Lower leg skin (tissue), 4 donors: ENCODE measurements around the gene CENPE. TPM values are rescaled to one million over a fixed set of nuclear protein-coding genes. Genes with fewer than 3 reads are reported as not detected.

Source experiments
- DNase-seq, 2 donors: peaks; one replicate each; pipeline ENCODE4 v3.0.0-alpha.2; 2019; ENCODE audit warnings: low spot score in 2 of 2
- H3K4me3 ChIP-seq: fragments of 200-600 bp; sonication (generic); 2 replicates; pipeline ENCODE4 v1.5.1; 2017; ENCODE audit warnings: mild to moderate bottlenecking, low read depth; ENCODE audit not compliant: poor library complexity, severe bottlenecking
- CTCF ChIP-seq, 3 donors: fragments of 450-650 bp; IDR thresholded peaks; one replicate each; pipeline ENCODE4 v1.5.1; 2016; ENCODE audit warnings: antibody characterized with exemption in 3 of 3, mild to moderate bottlenecking in 3 of 3, moderate library complexity in 2 of 3
- POLR2A ChIP-seq, 2 donors: fragments of 450-650 bp; IDR thresholded peaks; one replicate each; pipeline ENCODE4 v1.6.1; 2016 to 2017; ENCODE audit warnings: antibody characterized with exemption in 2 of 2, mild to moderate bottlenecking in 1 of 2, moderate library complexity in 1 of 2
- WGBS, 2 donors: methylation state at CpG; one replicate each; pipeline ENCODE4 v1.1.5; 2018; 5-methylcytosine and 5-hydroxymethylcytosine counted together
- intact Hi-C: fragments of 100-400 bp; cut with DNase I; formaldehyde crosslinking; loops from one replicate; pipeline ENCODE4 v1.15.0; 2023; ENCODE audit warnings: low total_unique reads
- total RNA-seq, 4 donors: library from RNA; depleted of rRNA; stranded (reverse); fragments of >200 nt; gene quantifications; one replicate each; pipeline ENCODE4 v1.1.0, GENCODE V29; 2016

The CENPE gene
- total RNA-seq, 4 donors from 2014 or later: 0.80 to 1.7 (median 1.4) TPM

- H3K4me3 ChIP-seq: no peak overlapping the region
- intact Hi-C loops: loop anchor here (10.0 kb wide), 3 partner anchors 77 to 657 kb away; partner anchors contain the start of gene SLC9B1
- no peak for DNase-seq
- no peak for TF ChIP-seq POLR2A (IDR thresholded peaks at IDR 0.05)
- TF ChIP-seq CTCF (IDR thresholded peaks at IDR 0.05): no peak
These were observed 105.9 kb downstream of the CENPE start for GRCh38 chr4:103092245-103092644.

GRCh38 chr4:103091601-103092223 is 106.4 kb downstream of the CENPE start:
- no peak for TF ChIP-seq POLR2A (IDR thresholded peaks at IDR 0.05)
- TF ChIP-seq CTCF (IDR thresholded peaks at IDR 0.05): no peak
- intact Hi-C loops: loop anchor here (10.0 kb wide), 3 partner anchors 77 to 657 kb away; partner anchors contain the start of gene SLC9B1
- WGBS, 2 donors: 55% methylated on average over 3 of the region's 3 CpGs
- DNase-seq: no peak
- no peak overlapping the region for H3K4me3 ChIP-seq

- no peak for DNase-seq
- intact Hi-C loops: no loop called here
- TF ChIP-seq CTCF (IDR thresholded peaks at IDR 0.05) (no peak), POLR2A (IDR thresholded peaks at IDR 0.05) (no peak)
- WGBS, 2 donors: 88 to 91% methylated on average over 2 of the region's 2 CpGs
- no peak overlapping the region for H3K4me3 ChIP-seq
These were observed 108.7 kb downstream of the CENPE start for GRCh38 chr4:103089481-103089880.

- DNase-seq: no peak
- 80 to 82% methylated on average over 1 of the region's 1 CpG for WGBS, 2 donors
- no peak overlapping the region for H3K4me3 ChIP-seq
- intact Hi-C loops: no loop called here
- TF ChIP-seq POLR2A (IDR thresholded peaks at IDR 0.05) (no peak), CTCF (IDR thresholded peaks at IDR 0.05) (no peak)
These were observed 111.6 kb downstream of the CENPE start for GRCh38 chr4:103086551-103086950.

- intact Hi-C loops: no loop called here
- 95 to 98% methylated on average over 2 of the region's 2 CpGs for WGBS, 2 donors
- no peak for DNase-seq
- H3K4me3 ChIP-seq: no peak overlapping the region
- TF ChIP-seq POLR2A (IDR thresholded peaks at IDR 0.05) (no peak), CTCF (IDR thresholded peaks at IDR 0.05) (no peak)
These were observed 112.5 kb downstream of the CENPE start for GRCh38 chr4:103085555-103086196.
